ENCODE results near the gene DGKI. TPM values are rescaled to one million over a fixed set of nuclear protein-coding genes. Genes with fewer than 3 reads are reported as not detected.

Gene DGKI
- total RNA-seq, 2 donors from 2014 or later = 0.04 to 0.64 TPM

GRCh38 chr7:137690635-137691034 lies 156.1 kb downstream of the DGKI start:
- 86 to 95% methylated on average over 2 to 4 of the region's 4 CpGs for WGBS, 2 experiments (ENCODE audit: insufficient coverage in 1 of 2, insufficient read length in 1 of 2)
- Mint-ChIP-seq H3K27me3 (ENCODE audit: insufficient read depth) (no peaks in the 10 kb centered on the region), H3K4me3 (no peak overlapping the region), H3K27ac (no peak overlapping the region), H3K9me3 (no peaks in the 10 kb centered on the region), H3K36me3 (ENCODE audit: low read depth) (no peaks in the 10 kb centered on the region), H3K4me1 (peaks cover 7% of the 10 kb centered on the region)
- H3K36me3 ChIP-seq (ENCODE audit: control insufficient read depth, insufficient read depth, low read length) = no peaks in the 10 kb centered on the region
- H3K4me1 ChIP-seq (ENCODE audit: control insufficient read depth, insufficient read depth, low read length) = no peaks in the 10 kb centered on the region
- no peak overlapping the region for H3K4me3 ChIP-seq (ENCODE audit: low read length)
- no peak overlapping the region for H3K9ac ChIP-seq (ENCODE audit: extremely low read depth, low read length, poor library complexity, severe bottlenecking)
- no peaks in the 10 kb centered on the region for H3K9me3 ChIP-seq (ENCODE audit: control insufficient read depth, low read length)
- no peak for DNase-seq
- H3K27me3 ChIP-seq (ENCODE audit: control insufficient read depth, insufficient read depth, low read length, poor library complexity, severe bottlenecking) = no peaks in the 10 kb centered on the region
- H3K27ac ChIP-seq (ENCODE audit: low read depth, low read length) = no peak overlapping the region
- peak; percentile 51 for TF ChIP-seq CTCF (conservative IDR thresholded peaks at IDR 0.05)

GRCh38 chr7:137689761-137690160 lies 157.0 kb downstream of the DGKI start:
- 89 to 100% methylated on average over 1 to 2 of the region's 2 CpGs for WGBS, 2 experiments (ENCODE audit: insufficient coverage in 1 of 2, insufficient read length in 1 of 2)
- Histone ChIP-seq H3K27me3 (ENCODE audit: control insufficient read depth, insufficient read depth, low read length, poor library complexity, severe bottlenecking) (no peaks in the 10 kb centered on the region), H3K9ac (ENCODE audit: extremely low read depth, low read length, poor library complexity, severe bottlenecking) (no peak overlapping the region), H3K4me3 (ENCODE audit: low read length) (no peak overlapping the region), H3K27ac (ENCODE audit: low read depth, low read length) (no peak overlapping the region), H3K4me1 (ENCODE audit: control insufficient read depth, insufficient read depth, low read length) (no peaks in the 10 kb centered on the region), H3K36me3 (ENCODE audit: control insufficient read depth, insufficient read depth, low read length) (no peaks in the 10 kb centered on the region), H3K9me3 (ENCODE audit: control insufficient read depth, low read length) (no peaks in the 10 kb centered on the region)
- Mint-ChIP-seq H3K27ac (no peak overlapping the region), H3K27me3 (ENCODE audit: insufficient read depth) (no peaks in the 10 kb centered on the region), H3K4me1 (peaks cover 9% of the 10 kb centered on the region), H3K9me3 (no peaks in the 10 kb centered on the region), H3K4me3 (no peak overlapping the region), H3K36me3 (ENCODE audit: low read depth) (no peaks in the 10 kb centered on the region)
- no peak for DNase-seq
- TF ChIP-seq CTCF (conservative IDR thresholded peaks at IDR 0.05) = no peak

GRCh38 chr7:137687556-137688265 lies 159.1 kb downstream of the DGKI start:
- no peaks in the 10 kb centered on the region for H3K27me3 ChIP-seq (ENCODE audit: control insufficient read depth, insufficient read depth, low read length, poor library complexity, severe bottlenecking)
- H3K27ac ChIP-seq (ENCODE audit: low read depth, low read length) = no peak overlapping the region
- no peaks in the 10 kb centered on the region for H3K36me3 ChIP-seq (ENCODE audit: control insufficient read depth, insufficient read depth, low read length)
- WGBS, 2 experiments (ENCODE audit: insufficient coverage in 1 of 2, insufficient read length in 1 of 2) = 93 to 94% methylated on average over 5 to 7 of the region's 8 CpGs
- no peak overlapping the region for H3K4me3 ChIP-seq (ENCODE audit: low read length)
- no peak overlapping the region for H3K27ac Mint-ChIP-seq
- no peak overlapping the region for H3K9ac ChIP-seq (ENCODE audit: extremely low read depth, low read length, poor library complexity, severe bottlenecking)
- no peaks in the 10 kb centered on the region for H3K27me3 Mint-ChIP-seq (ENCODE audit: insufficient read depth)
- no peaks in the 10 kb centered on the region for H3K9me3 Mint-ChIP-seq
- no peak for TF ChIP-seq CTCF (conservative IDR thresholded peaks at IDR 0.05)
- H3K4me1 Mint-ChIP-seq = peaks cover 9% of the 10 kb centered on the region
- no peak for DNase-seq
- no peak overlapping the region for H3K4me3 Mint-ChIP-seq
- H3K9me3 ChIP-seq (ENCODE audit: control insufficient read depth, low read length) = no peaks in the 10 kb centered on the region
- H3K4me1 ChIP-seq (ENCODE audit: control insufficient read depth, insufficient read depth, low read length) = no peaks in the 10 kb centered on the region
- H3K36me3 Mint-ChIP-seq (ENCODE audit: low read depth) = no peaks in the 10 kb centered on the region
